ENCODE measurements around the gene TINAGL1. TPM values are rescaled to one million over a fixed set of nuclear protein-coding genes. Genes with fewer than 3 reads are reported as not detected.

TINAGL1 gene
- total and polyA plus RNA-seq, 2 of the 13 experiments (the other 11 are each of a cell fraction or from before 2014, with no cell fraction given): 24.7 to 76.8 TPM

DNA sequence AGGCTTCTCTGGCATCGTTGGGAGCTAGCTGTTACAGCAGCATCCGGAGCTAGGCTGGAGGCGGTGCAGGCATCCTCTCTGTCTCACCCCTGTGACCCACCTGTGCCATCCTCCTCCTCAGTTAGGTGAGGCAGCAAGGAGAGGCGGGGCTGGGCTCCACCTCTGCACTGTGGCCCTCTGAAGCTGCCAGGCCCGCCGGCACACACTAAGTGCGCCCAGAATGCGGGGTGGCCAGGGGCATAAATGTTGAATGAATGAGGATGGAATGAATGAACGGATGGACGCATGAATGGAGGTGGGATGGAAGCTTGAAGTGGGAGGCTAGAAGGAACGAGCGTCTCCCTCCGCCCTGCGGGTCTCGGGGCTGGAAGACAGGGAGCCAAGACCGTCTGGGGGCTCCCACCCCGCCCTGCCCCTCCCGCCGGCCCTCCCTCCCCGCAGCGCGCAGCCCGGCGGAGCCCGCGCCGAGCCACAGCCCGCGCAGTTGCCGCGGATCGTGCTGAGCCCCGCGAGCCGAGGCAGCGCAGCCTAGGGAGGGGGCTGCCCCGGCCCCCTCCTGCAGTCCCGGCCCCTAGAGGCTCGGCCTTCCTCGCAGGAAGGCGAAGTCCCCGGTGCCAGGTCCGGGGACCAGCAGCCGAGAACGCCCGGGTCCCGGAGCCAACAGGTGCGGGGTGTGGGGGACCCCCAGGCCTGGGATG, 41.1 kb downstream of the TINAGL1 start, which contains the start of gene HCRTR1 (continued):
- TF ChIP-seq, protein P1, sequence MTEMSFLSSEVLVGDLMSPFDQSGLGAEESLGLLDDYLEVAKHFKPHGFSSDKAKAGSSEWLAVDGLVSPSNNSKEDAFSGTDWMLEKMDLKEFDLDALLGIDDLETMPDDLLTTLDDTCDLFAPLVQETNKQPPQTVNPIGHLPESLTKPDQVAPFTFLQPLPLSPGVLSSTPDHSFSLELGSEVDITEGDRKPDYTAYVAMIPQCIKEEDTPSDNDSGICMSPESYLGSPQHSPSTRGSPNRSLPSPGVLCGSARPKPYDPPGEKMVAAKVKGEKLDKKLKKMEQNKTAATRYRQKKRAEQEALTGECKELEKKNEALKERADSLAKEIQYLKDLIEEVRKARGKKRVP (CRISPR knock-in tag; IDR thresholded peaks at IDR 0.05): no peak
- TF ChIP-seq YY1 (IDR thresholded peaks at IDR 0.05; ENCODE audit: insufficient read depth, insufficient replicate concordance, low read depth, low read length): no peak
- peak; percentile 71; the same call in 1 of the 2 replicates for TF ChIP-seq ZNF12 (CRISPR knock-in tag; IDR thresholded peaks at IDR 0.05)

DNA sequence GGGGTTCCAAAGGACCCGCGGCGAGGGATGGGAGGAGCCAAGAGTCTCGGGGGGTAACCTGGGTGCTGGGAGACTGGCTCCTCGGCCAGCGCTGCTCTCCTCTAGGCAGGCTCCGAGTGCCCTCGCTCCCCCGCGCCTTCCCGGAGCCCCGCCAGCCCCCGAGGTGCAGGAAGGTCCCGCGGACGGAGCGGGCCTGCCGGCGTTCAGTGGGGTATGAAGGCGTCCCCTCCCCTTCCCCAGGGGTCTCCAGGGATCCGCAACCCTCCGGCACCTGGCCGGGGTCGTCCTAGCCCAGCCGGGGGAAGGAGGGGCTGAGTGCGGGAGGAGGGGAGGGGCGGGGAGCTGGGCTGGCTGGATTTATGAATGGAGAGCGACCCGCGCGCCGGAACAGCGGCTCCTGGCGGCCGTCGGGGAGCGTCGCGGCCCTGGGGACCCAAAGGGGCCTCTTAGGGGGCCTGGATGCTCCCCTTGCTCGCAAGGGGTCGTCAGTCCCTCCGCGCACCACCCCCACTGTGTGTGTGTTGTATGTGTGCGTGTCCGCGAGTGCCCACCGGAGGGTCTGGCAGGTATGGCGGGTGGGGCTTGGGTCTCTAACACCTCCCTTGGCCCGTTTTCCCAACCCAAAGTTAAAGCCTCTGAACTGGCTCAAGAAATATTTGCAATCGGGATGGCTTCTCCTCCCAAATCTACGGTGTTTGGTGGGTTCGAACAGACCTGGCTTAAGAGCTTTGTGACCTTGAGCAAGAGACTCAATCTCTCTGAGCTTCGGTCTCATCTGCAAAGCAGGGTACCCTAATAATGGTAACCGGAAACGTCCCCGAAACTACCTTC, 41.8 kb downstream of the TINAGL1 start:
- Histone ChIP-seq H3K27ac (ENCODE audit: extremely low read length, insufficient read depth, low read length) (no peak overlapping the region), H4K20me1 (ENCODE audit: insufficient read depth, low read length) (no peaks in the 10 kb centered on the region), H3K4me1 (ENCODE audit: insufficient read depth, low read length) (peaks cover 9% of the 10 kb centered on the region; the same call in 1 of the 2 replicates), H3K9ac (ENCODE audit: insufficient read depth, low read depth, low read length) (no peak overlapping the region), H3K4me3 (replicated peaks in 1 of 3; ENCODE audit: insufficient read depth in 1 of 3, low read depth in 2 of 3, low read length in 3 of 3) (peak overlapping the region; percentile 59 to 72 (median 65)), H3K9me3 (ENCODE audit: low read length) (no peaks in the 10 kb centered on the region), H3K79me2 (ENCODE audit: insufficient read depth, low read length) (no peaks in the 10 kb centered on the region), H2AFZ (ENCODE audit: low read length) (no peak overlapping the region), H3K27me3 (ENCODE audit: control insufficient read depth in 1 of 2, insufficient read depth in 2 of 2, low read length in 2 of 2) (peaks cover 7 to 42% of the 10 kb centered on the region in 2 experiments), H3K4me2 (ENCODE audit: low read depth, low read length) (peak overlapping the region; percentile 77), H3K36me3 (replicated peaks in 1 of 2; ENCODE audit: control insufficient read depth in 1 of 2, insufficient read depth in 2 of 2, low read length in 2 of 2) (no peaks in the 10 kb centered on the region)
- no TSS peak for BruUV-seq (replicated peaks)
- in situ Hi-C loops (cut with HindIII; ENCODE audit: extremely low pct_ligation_motif_present, low pct_unique_long_range_greater_than_20kb) (no loop called here), intact Hi-C loops (cut with micrococcal nuclease; ENCODE audit: unreplicated experiment) (loop anchor here (2.0 kb wide), 1 partner anchor 53 kb away; no protein-coding TSS in a partner anchor)
- ChIA-PET CTCF (ENCODE audit: low intra/inter-chr PET ratio, low total read pairs) (interaction anchor here (1.3 to 2.8 kb wide), 2 partner anchors 24 to 54 kb away, joined by 3 to 17 read pairs; no protein-coding TSS in a partner anchor), POLR2A (interaction anchor here (1.2 kb wide), 1 partner anchor 9 kb away, joined by 3 read pairs; no protein-coding TSS in a partner anchor)
- WGBS (ENCODE audit: low lambda C conversion rate): 0% methylated on average over 13 of the region's 56 CpGs
- FAIRE-seq (no peak), DNase-seq (ENCODE audit: low spot score) (peak; percentile 19), ATAC-seq (peak; percentile 77)
- TF ChIP-seq MAZ (IDR thresholded peaks at IDR 0.05; ENCODE audit: borderline replicate concordance, low read depth, low read length) (no peak), MAZ (CRISPR knock-in tag; IDR thresholded peaks at IDR 0.05; ENCODE audit: low read depth) (peak; percentile 60; the same call in 1 of the 2 replicates), TAF15 (IDR thresholded peaks at IDR 0.05; ENCODE audit: low read depth, low read length, poor library complexity, severe bottlenecking) (no peak), HOXD1 (CRISPR knock-in tag; IDR thresholded peaks at IDR 0.05) (0 out of 2 replicates have a peak, but pooled peaks have one; percentile 26), KDM2A (CRISPR knock-in tag; IDR thresholded peaks at IDR 0.05; ENCODE audit: borderline replicate concordance, low read depth) (peak; percentile 66; the same call in 1 of the 2 replicates), PCBP1 (IDR thresholded peaks at IDR 0.05; ENCODE audit: borderline replicate concordance, low read depth, low read length) (peak; percentile 83; the same call in 1 of the 2 replicates), RAD21 (CRISPR knock-in tag; IDR thresholded peaks at IDR 0.05) (peak; percentile 66), ZNF496 (CRISPR knock-in tag; IDR thresholded peaks at IDR 0.05; ENCODE audit: insufficient replicate concordance) (no peak), MYC (CRISPR knock-in tag; IDR thresholded peaks at IDR 0.05; ENCODE audit: borderline replicate concordance) (0 out of 2 replicates have a peak, but pooled peaks have one; percentile 12)
- TF ChIP-seq, protein P2, sequence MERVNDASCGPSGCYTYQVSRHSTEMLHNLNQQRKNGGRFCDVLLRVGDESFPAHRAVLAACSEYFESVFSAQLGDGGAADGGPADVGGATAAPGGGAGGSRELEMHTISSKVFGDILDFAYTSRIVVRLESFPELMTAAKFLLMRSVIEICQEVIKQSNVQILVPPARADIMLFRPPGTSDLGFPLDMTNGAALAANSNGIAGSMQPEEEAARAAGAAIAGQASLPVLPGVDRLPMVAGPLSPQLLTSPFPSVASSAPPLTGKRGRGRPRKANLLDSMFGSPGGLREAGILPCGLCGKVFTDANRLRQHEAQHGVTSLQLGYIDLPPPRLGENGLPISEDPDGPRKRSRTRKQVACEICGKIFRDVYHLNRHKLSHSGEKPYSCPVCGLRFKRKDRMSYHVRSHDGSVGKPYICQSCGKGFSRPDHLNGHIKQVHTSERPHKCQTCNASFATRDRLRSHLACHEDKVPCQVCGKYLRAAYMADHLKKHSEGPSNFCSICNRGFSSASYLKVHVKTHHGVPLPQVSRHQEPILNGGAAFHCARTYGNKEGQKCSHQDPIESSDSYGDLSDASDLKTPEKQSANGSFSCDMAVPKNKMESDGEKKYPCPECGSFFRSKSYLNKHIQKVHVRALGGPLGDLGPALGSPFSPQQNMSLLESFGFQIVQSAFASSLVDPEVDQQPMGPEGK (CRISPR knock-in tag; IDR thresholded peaks at IDR 0.05): peak; percentile 27; the same call in 1 of the 2 replicates
- TF ChIP-seq, protein P3, sequence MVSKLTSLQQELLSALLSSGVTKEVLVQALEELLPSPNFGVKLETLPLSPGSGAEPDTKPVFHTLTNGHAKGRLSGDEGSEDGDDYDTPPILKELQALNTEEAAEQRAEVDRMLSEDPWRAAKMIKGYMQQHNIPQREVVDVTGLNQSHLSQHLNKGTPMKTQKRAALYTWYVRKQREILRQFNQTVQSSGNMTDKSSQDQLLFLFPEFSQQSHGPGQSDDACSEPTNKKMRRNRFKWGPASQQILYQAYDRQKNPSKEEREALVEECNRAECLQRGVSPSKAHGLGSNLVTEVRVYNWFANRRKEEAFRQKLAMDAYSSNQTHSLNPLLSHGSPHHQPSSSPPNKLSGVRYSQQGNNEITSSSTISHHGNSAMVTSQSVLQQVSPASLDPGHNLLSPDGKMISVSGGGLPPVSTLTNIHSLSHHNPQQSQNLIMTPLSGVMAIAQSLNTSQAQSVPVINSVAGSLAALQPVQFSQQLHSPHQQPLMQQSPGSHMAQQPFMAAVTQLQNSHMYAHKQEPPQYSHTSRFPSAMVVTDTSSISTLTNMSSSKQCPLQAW (CRISPR knock-in tag; IDR thresholded peaks at IDR 0.05): peak; percentile 52; the same call in 1 of the 2 replicates

Measured in HepG2 (cell line).